Psoas muscle (tissue), 8 donors: ENCODE measurements around the gene AFF3. TPM values are rescaled to one million over a fixed set of nuclear protein-coding genes. Genes with fewer than 3 reads are reported as not detected.
A peak's percentile ranks its signal among the peaks of the same experiment; 100 is the strongest.

ENCODE experiments used
- ATAC-seq, 4 donors: fragments of 200-7000 bp; cut with Tn5 transposase; one replicate each; pipeline ENCODE4 v1.9.1; 2020; ENCODE audit warnings: moderate library complexity in 3 of 4, mild to moderate bottlenecking in 2 of 4
- DNase-seq, 2 donors: peaks; one replicate each; pipeline ENCODE4 v3.0.0-alpha.2; 2020
- H3K27ac ChIP-seq: fragments of 200-600 bp; one replicate; pipeline ENCODE4 v1.8.0; 2022
- H3K27me3 ChIP-seq, 3 donors: fragments of 200-600 bp in 1 of 3; one replicate each; pipeline versions ENCODE4 v1.6.1 to v1.8.0; 2013 to 2022; ENCODE audit warnings: low read length in 2 of 3, mild to moderate bottlenecking in 2 of 3, moderate library complexity in 1 of 3; ENCODE audit not compliant: insufficient read depth in 3 of 3
- H3K36me3 ChIP-seq, 2 donors: fragments of 200-600 bp in 1 of 2; one replicate each; pipeline versions ENCODE4 v1.6.1 to v1.8.0; 2013 to 2022; ENCODE audit warnings: low read depth in 1 of 2, mild to moderate bottlenecking in 1 of 2, moderate library complexity in 1 of 2; ENCODE audit not compliant: insufficient read depth in 1 of 2
- H3K4me1 ChIP-seq: fragments of 200-600 bp; one replicate; pipeline ENCODE4 v1.8.0; 2022
- H3K4me3 ChIP-seq: fragments of 200-600 bp; one replicate; pipeline ENCODE4 v1.8.0; 2022; ENCODE audit warnings: mild to moderate bottlenecking
- H3K9me3 ChIP-seq: fragments of 200-600 bp; one replicate; pipeline ENCODE4 v1.8.0; 2022
- WGBS, 3 donors: extraction: QIAGEN DNeasy Blood & Tissue Kit; methylation state at CpG; one replicate each; pipeline versions ENCODE4 v1.1.6 to v1.1.7; 2013; 5-methylcytosine and 5-hydroxymethylcytosine counted together
- intact Hi-C, 2 donors: fragments of 100-400 bp; cut with DNase I; formaldehyde crosslinking; loops; one replicate each; pipeline versions ENCODE4 v1.11.0 to v1.14.2; 2022
- polyA plus RNA-seq, 3 donors: library from polyadenylated mRNA; stranded (reverse); fragments of 200-250 nt; gene quantifications; one replicate each; pipeline ENCODE4 v1.2.3, GENCODE V29; 2013
- total RNA-seq, 4 donors: library from RNA; stranded (reverse); fragmentation: NEBNext Ultra II Directional in 2 of 4; extraction: Animal tissue kit (Norgen Biotek cat#: 25700) in 2 of 4; gene quantifications; one replicate each; pipeline versions ENCODE4 v1.2.1 to v1.2.4, GENCODE V29; 2021 to 2023
- TF ChIP-seq, protein P1 (sequence below): fragments of 200-600 bp; IDR thresholded peaks from one replicate; pipeline ENCODE4 v1.8.0; 2022; ENCODE audit warnings: antibody characterized with exemption
- donor health status: healthy with polysubstance abuse.
- donor health status: DM: no; HTN: no; CAD: no; lungs with moderate emphysema.
- donor health status: Bipolar disorder and iron deficiency.
- donor health status: healthy.
- donor health status: DM: yes; HTN: yes; CAD: no.
- donor health status: DM: no; HTN: no; CAD: no.
- donor health status: DM: no; HTN: no; CAD: no.
- donor health status: DM: yes; HTN: yes; CAD: no.

AFF3 gene
- total and polyA plus RNA-seq, 7 donors = 0.08 to 2.9 (median 0.44) TPM

DNA sequence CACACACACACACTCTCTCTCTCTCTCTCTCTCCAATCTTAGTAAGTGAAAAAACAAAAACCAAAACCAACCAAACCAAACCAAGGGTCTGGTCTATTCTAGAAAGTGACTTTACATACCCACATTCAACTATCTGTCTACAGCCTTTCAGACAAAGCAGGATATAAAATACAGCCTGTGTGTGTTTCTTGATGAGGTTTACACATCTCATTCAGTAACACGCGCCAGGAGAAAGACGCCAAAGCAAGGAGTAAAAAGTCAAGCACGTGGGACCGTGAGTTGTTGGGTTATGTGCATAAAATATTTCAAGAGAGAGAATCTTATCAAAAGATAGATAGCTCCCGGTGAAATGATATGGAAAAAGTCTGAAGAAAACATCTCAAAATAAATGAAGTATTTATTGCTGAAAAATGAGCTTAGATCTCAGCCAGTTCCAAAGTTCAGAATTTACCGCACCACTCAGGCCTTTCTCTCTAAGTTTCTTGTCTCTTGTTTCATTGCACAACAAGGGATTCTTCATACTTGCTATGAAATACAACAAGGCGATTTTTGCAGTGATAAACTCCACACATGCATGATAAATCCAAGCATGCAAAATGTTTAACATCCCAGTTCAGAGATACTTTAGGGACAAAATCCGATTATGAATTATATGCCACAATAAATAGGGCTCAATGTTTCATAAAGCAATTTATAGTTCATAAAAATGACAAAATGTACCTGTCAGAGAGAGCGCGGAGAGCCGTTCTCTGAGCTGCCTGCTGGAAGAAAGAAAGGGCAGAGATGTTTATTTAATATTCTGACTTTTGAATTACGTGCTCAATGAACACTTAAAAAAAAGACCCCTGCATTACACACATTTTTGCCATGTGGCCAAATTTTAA lies 493.2 kb downstream of the AFF3 start:
- Histone ChIP-seq H3K4me3 (no peak overlapping the region), H3K4me1 (peaks cover 6% of the 10 kb centered on the region), H3K36me3 (no peaks in the 10 kb centered on the region), H3K27me3 (no peaks in the 10 kb centered on the region), H3K9me3 (no peaks in the 10 kb centered on the region), H3K27ac (no peak overlapping the region)
- DNase-seq (no peak), ATAC-seq (no peak)
- TF ChIP-seq, protein P1, sequence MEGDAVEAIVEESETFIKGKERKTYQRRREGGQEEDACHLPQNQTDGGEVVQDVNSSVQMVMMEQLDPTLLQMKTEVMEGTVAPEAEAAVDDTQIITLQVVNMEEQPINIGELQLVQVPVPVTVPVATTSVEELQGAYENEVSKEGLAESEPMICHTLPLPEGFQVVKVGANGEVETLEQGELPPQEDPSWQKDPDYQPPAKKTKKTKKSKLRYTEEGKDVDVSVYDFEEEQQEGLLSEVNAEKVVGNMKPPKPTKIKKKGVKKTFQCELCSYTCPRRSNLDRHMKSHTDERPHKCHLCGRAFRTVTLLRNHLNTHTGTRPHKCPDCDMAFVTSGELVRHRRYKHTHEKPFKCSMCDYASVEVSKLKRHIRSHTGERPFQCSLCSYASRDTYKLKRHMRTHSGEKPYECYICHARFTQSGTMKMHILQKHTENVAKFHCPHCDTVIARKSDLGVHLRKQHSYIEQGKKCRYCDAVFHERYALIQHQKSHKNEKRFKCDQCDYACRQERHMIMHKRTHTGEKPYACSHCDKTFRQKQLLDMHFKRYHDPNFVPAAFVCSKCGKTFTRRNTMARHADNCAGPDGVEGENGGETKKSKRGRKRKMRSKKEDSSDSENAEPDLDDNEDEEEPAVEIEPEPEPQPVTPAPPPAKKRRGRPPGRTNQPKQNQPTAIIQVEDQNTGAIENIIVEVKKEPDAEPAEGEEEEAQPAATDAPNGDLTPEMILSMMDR = no peak
- intact Hi-C loops = loop anchor here in 1 of 2 donors (5.0 kb wide), 1 partner anchor 38 kb away; no protein-coding TSS in a partner anchor
- WGBS, 3 donors = 84 to 87% (median 86%) methylated on average over 13 of the region's 13 CpGs

DNA sequence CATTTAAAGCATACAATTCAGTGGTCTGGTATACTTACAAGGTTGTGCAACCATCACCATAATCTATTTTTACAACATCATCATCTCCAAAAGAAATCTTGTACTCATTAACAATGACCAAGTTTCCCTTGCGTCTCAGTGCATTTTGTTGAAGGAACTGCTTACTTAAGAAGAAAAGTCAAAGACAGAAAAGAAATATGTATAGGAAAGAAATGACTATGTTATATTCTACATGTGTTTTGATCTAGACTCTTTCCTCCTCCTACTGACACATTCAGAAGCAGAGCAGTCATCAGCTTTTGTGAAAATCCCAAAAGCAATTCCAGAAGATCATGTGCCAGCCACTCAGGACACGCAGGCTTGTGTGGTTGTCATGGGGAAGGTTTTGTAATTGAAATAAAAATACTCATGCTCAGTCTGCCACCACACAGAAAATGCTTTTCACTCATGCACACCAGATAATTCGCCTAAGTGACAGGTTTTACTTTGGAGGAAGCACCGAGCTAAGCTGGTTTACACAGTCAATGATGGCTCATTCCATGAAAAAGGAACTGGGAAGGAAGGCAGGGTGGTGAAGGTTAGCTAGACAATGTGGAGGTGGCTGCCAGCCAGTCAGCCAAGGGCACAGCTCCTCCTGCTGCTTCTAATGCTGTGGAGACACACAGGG lies 494.1 kb downstream of the AFF3 start:
- intact Hi-C loops = loop anchor here in 1 of 2 donors (5.0 kb wide), 1 partner anchor 39 kb away; no protein-coding TSS in a partner anchor
- no peaks in the 10 kb centered on the region for H3K36me3 ChIP-seq
- peaks cover 11% of the 10 kb centered on the region for H3K4me1 ChIP-seq
- TF ChIP-seq, protein P1 = no peak
- no peak for DNase-seq
- H3K4me3 ChIP-seq = no peak overlapping the region
- H3K27me3 ChIP-seq = no peaks in the 10 kb centered on the region
- WGBS, 3 donors = 28 to 37% (median 30%) methylated on average over 4 of the region's 4 CpGs
- ATAC-seq = peak; percentile 39 to 77 (median 46)
- peak overlapping the region; percentile 51 for H3K27ac ChIP-seq
- no peaks in the 10 kb centered on the region for H3K9me3 ChIP-seq

DNA sequence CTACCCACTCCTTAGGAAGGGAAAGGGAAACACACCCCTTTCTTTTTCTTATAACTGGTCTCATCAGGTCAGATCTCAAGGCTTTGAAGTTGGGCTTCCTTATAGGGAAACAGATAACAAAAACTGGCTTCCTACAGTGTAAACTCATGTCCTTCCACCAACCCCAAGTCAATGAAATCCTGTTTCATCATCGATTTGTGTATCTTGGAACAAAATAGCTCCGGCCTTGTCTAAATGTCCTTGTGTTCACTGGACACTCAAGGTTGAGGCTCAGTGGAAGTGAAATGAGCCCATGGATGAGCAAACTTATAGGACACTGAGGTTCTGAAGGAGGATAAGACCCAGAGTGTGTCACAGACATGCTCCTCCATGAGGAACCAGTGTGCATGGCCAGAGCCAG lies 496.4 kb downstream of the AFF3 start:
- H3K27ac ChIP-seq = no peak overlapping the region

DNA sequence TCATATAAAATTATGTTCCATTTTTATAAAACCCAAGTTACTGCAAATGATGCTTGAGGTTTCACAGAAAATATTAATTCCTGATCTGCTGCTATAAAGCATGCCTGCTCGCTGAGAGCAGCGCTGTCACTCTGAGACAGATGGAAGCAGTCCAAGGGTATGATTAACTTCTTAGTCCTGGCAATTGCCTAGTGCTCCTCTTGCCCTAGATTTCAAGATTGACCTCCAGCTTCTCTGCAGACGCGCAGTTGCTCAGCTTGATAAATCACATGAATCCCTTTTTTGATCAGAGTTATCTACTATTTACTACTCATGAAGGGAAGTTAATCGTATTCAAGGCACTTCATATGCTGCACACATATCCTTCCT lies 498.0 kb downstream of the AFF3 start:
- Histone ChIP-seq H3K27me3 (no peaks in the 10 kb centered on the region), H3K4me1 (peaks cover 11% of the 10 kb centered on the region), H3K27ac (no peak overlapping the region), H3K9me3 (no peaks in the 10 kb centered on the region), H3K36me3 (no peaks in the 10 kb centered on the region), H3K4me3 (no peak overlapping the region)
- intact Hi-C loops = no loop called here
- peak; percentile 79 to 92 (median 84) for ATAC-seq
- TF ChIP-seq, protein P1 = no peak
- 18 to 31% (median 22%) methylated on average over 5 of the region's 5 CpGs for WGBS, 3 donors
- DNase-seq = no peak

More for the DNA sequence above, 496.4 kb downstream of the AFF3 start:
- no peaks in the 10 kb centered on the region for H3K9me3 ChIP-seq
- ATAC-seq (no peak), DNase-seq (no peak)
- no peaks in the 10 kb centered on the region for H3K27me3 ChIP-seq
- H3K4me1 ChIP-seq = peaks cover 11% of the 10 kb centered on the region
- TF ChIP-seq, protein P1 = no peak
- H3K36me3 ChIP-seq = no peaks in the 10 kb centered on the region
- no peak overlapping the region for H3K4me3 ChIP-seq
- intact Hi-C loops = loop anchor here in 1 of 2 donors (5.0 kb wide), 1 partner anchor 41 kb away; no protein-coding TSS in a partner anchor
- 96 to 100% (median 98%) methylated on average over 2 of the region's 2 CpGs for WGBS, 3 donors
